ENCODE data around the gene SLC23A3. TPM values are rescaled to one million over a fixed set of nuclear protein-coding genes. Genes with fewer than 3 reads are reported as not detected.
"Not testable (repeated sequence)": the region's sequence is repeated elsewhere in the genome, so short reads cannot be mapped to it uniquely, and the experiment has no call there.

Gene SLC23A3
- total RNA-seq, 1 donor from 2014 or later, result 5.4 TPM

DNA sequence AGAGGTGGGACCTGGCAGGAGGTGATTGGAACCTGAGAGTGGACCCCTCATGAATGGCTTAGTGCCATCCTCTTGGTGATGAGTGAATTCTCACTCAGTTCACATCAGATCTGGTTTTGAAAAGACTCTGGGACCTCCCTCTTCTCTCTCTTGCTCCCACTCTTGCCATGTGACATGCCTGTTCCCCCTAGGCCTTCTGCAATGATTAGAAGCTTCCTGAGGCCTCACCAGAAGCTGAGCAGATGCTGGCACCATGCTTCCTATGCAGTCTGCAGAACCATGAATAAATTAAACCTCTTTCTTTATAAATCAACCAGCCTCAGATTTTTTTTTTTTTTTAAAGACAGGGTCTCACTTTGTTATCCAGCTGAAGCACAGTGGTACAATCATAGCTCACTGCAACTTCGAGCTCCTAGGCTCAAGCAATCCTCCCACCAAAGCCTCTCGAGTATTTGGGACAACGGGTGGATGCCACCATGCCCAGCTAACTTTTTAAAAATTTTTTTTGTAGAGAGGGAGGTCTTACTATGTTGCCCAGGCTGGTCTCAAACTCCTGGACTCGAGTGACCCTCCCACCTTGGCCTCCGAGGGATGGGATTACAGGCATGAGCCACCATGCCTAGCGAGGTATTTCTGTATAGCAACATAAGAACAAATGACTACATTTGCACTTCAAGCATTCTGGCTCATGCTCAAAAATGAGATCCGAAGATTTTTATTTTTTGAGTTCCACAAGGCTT lies 34.8 kb upstream of the SLC23A3 start:
- DNase-seq (ENCODE audit: extremely low spot score in 2 of 2), result peak in 1 of 2 donors; percentile 77
- no peaks in the 10 kb centered on the region for H3K27me3 ChIP-seq
- H3K27ac ChIP-seq, result no peak overlapping the region
- TF ChIP-seq POLR2AphosphoS5 (IDR thresholded peaks at IDR 0.05; ENCODE audit: insufficient read depth in 1 of 2, low read depth in 1 of 2) (no peak), POLR2A (IDR thresholded peaks at IDR 0.05) (no peak)
- TF ChIP-seq, protein P1, sequence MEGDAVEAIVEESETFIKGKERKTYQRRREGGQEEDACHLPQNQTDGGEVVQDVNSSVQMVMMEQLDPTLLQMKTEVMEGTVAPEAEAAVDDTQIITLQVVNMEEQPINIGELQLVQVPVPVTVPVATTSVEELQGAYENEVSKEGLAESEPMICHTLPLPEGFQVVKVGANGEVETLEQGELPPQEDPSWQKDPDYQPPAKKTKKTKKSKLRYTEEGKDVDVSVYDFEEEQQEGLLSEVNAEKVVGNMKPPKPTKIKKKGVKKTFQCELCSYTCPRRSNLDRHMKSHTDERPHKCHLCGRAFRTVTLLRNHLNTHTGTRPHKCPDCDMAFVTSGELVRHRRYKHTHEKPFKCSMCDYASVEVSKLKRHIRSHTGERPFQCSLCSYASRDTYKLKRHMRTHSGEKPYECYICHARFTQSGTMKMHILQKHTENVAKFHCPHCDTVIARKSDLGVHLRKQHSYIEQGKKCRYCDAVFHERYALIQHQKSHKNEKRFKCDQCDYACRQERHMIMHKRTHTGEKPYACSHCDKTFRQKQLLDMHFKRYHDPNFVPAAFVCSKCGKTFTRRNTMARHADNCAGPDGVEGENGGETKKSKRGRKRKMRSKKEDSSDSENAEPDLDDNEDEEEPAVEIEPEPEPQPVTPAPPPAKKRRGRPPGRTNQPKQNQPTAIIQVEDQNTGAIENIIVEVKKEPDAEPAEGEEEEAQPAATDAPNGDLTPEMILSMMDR (IDR thresholded peaks at IDR 0.05), result no peak
- H3K9me3 ChIP-seq, result no peaks in the 10 kb centered on the region
- intact Hi-C loops (cut with DNase I), result no loop called here
- H3K36me3 ChIP-seq, result peaks cover 0 to 8% of the 10 kb centered on the region in 2 donors
- peaks cover 22% of the 10 kb centered on the region for H3K4me1 ChIP-seq
- H3K4me3 ChIP-seq, result no peak overlapping the region

GRCh38 chr2:219201331-219201730 lies 31.5 kb upstream of the SLC23A3 start:
- DNase-seq (ENCODE audit: extremely low spot score in 2 of 2); H3K4me3 ChIP-seq; H3K27ac ChIP-seq; H3K36me3 ChIP-seq; intact Hi-C loops (cut with DNase I); H3K4me1 ChIP-seq; H3K9me3 ChIP-seq; H3K27me3 ChIP-seq: not testable (repeated sequence)

GRCh38 chr2:219200502-219201326 lies 30.9 kb upstream of the SLC23A3 start:
- DNase-seq (ENCODE audit: extremely low spot score in 2 of 2); H3K4me1 ChIP-seq; H3K27ac ChIP-seq; H3K27me3 ChIP-seq; intact Hi-C loops (cut with DNase I); H3K9me3 ChIP-seq; H3K4me3 ChIP-seq; H3K36me3 ChIP-seq: not testable (repeated sequence)

GRCh38 chr2:219199470-219200211 lies 29.8 kb upstream of the SLC23A3 start:
- H3K27ac ChIP-seq, result no peak overlapping the region
- no peaks in the 10 kb centered on the region for H3K9me3 ChIP-seq
- no peak for TF ChIP-seq POLR2AphosphoS5 (IDR thresholded peaks at IDR 0.05; ENCODE audit: insufficient read depth in 1 of 2, low read depth in 1 of 2)
- TF ChIP-seq, protein P1 (IDR thresholded peaks at IDR 0.05), result no peak
- no peak for TF ChIP-seq POLR2A (IDR thresholded peaks at IDR 0.05)
- DNase-seq (ENCODE audit: extremely low spot score in 2 of 2), result no peak
- no peaks in the 10 kb centered on the region for H3K36me3 ChIP-seq
- no peaks in the 10 kb centered on the region for H3K4me1 ChIP-seq
- H3K4me3 ChIP-seq, result no peak overlapping the region
- no peaks in the 10 kb centered on the region for H3K27me3 ChIP-seq
- intact Hi-C loops (cut with DNase I), result no loop called here

DNA sequence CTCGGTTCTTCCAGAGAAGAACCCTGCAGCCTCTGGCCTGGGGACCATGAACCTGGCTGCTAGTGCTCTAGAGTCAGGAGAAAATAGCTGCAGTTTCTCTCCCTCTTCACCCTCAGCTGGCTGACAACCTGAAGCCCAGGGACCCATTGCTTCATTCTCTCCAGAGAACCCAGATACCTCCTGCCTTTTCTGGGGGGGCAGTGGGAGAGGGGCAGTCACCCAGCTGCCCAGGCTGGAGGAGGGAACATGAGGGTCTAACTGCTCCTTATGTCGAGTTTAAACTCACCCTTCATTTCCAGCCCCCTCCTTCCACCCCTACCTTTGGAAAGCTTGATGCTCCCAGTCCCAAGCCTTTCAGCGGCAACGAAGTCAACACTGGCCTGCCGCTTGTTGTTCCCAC lies 29.1 kb upstream of the SLC23A3 start:
- peak in 1 of 2 donors; percentile 77 for DNase-seq (ENCODE audit: extremely low spot score in 2 of 2)
- intact Hi-C loops (cut with DNase I), result no loop called here
- no peaks in the 10 kb centered on the region for H3K4me1 ChIP-seq
- no peak overlapping the region for H3K4me3 ChIP-seq
- no peaks in the 10 kb centered on the region for H3K9me3 ChIP-seq
- TF ChIP-seq, protein P1 (IDR thresholded peaks at IDR 0.05), result no peak
- TF ChIP-seq POLR2AphosphoS5 (IDR thresholded peaks at IDR 0.05; ENCODE audit: insufficient read depth in 1 of 2, low read depth in 1 of 2) (no peak), POLR2A (IDR thresholded peaks at IDR 0.05) (no peak)
- H3K27me3 ChIP-seq, result no peaks in the 10 kb centered on the region
- no peaks in the 10 kb centered on the region for H3K36me3 ChIP-seq
- H3K27ac ChIP-seq, result no peak overlapping the region
